ENCODE results near the gene PDE11A. TPM values are rescaled to one million over a fixed set of nuclear protein-coding genes. Genes with fewer than 3 reads are reported as not detected.

Gene PDE11A
- total and polyA plus RNA-seq, 2 donors: 0.14 to 0.43 TPM

GRCh38 chr2:177888581-177888980 lies 184.0 kb downstream of the PDE11A start:
- Histone ChIP-seq H3K36me3 (ENCODE audit: control insufficient read depth in 2 of 2, insufficient read depth in 2 of 2, low read length in 1 of 2) (no peaks in the 10 kb centered on the region), H3K4me3 (ENCODE audit: low read length in 2 of 2) (no peak overlapping the region), H3K27ac (ENCODE audit: low read depth in 1 of 2, low read length in 1 of 2) (no peak overlapping the region), H3K27me3 (ENCODE audit: control insufficient read depth in 2 of 2, insufficient read depth in 1 of 2, low read length in 1 of 2) (no peaks in the 10 kb centered on the region), H3K9me3 (ENCODE audit: control insufficient read depth in 2 of 2, insufficient read depth in 1 of 2, low read length in 1 of 2) (no peaks in the 10 kb centered on the region), H3K4me1 (ENCODE audit: control insufficient read depth in 2 of 2, insufficient read depth in 2 of 2, low read length in 2 of 2) (no peaks in the 10 kb centered on the region)
- WGBS: 95% methylated on average over 2 of the region's 2 CpGs
- DNase-seq (ENCODE audit: low read depth in 6 of 9, low spot score in 9 of 9): no peak

GRCh38 chr2:177887722-177888121 lies 184.9 kb downstream of the PDE11A start:
- H3K4me3 ChIP-seq (ENCODE audit: low read length in 2 of 2): no peak overlapping the region
- H3K9me3 ChIP-seq (ENCODE audit: control insufficient read depth in 2 of 2, insufficient read depth in 1 of 2, low read length in 1 of 2): no peaks in the 10 kb centered on the region
- no peaks in the 10 kb centered on the region for H3K36me3 ChIP-seq (ENCODE audit: control insufficient read depth in 2 of 2, insufficient read depth in 2 of 2, low read length in 1 of 2)
- H3K4me1 ChIP-seq (ENCODE audit: control insufficient read depth in 2 of 2, insufficient read depth in 2 of 2, low read length in 2 of 2): no peaks in the 10 kb centered on the region
- DNase-seq (ENCODE audit: low read depth in 6 of 9, low spot score in 9 of 9): no peak
- H3K27me3 ChIP-seq (ENCODE audit: control insufficient read depth in 2 of 2, insufficient read depth in 1 of 2, low read length in 1 of 2): no peaks in the 10 kb centered on the region
- WGBS: 94% methylated on average over 3 of the region's 3 CpGs
- H3K27ac ChIP-seq (ENCODE audit: low read depth in 1 of 2, low read length in 1 of 2): no peak overlapping the region

- no peaks in the 10 kb centered on the region for H3K9me3 ChIP-seq (ENCODE audit: control insufficient read depth in 2 of 2, insufficient read depth in 1 of 2, low read length in 1 of 2)
- no peaks in the 10 kb centered on the region for H3K36me3 ChIP-seq (ENCODE audit: control insufficient read depth in 2 of 2, insufficient read depth in 2 of 2, low read length in 1 of 2)
- H3K4me1 ChIP-seq (ENCODE audit: control insufficient read depth in 2 of 2, insufficient read depth in 2 of 2, low read length in 2 of 2): no peaks in the 10 kb centered on the region
- no peaks in the 10 kb centered on the region for H3K27me3 ChIP-seq (ENCODE audit: control insufficient read depth in 2 of 2, insufficient read depth in 1 of 2, low read length in 1 of 2)
- DNase-seq (ENCODE audit: low read depth in 6 of 9, low spot score in 9 of 9): no peak
- H3K27ac ChIP-seq (ENCODE audit: low read depth in 1 of 2, low read length in 1 of 2): no peak overlapping the region
- no peak overlapping the region for H3K4me3 ChIP-seq (ENCODE audit: low read length in 2 of 2)
- 85% methylated on average over 1 of the region's 1 CpG for WGBS
These were observed 185.8 kb downstream of the PDE11A start for GRCh38 chr2:177886824-177887223.

- no peak for DNase-seq (ENCODE audit: low read depth in 6 of 9, low spot score in 9 of 9)
- Histone ChIP-seq H3K36me3 (ENCODE audit: control insufficient read depth in 2 of 2, insufficient read depth in 2 of 2, low read length in 1 of 2) (no peaks in the 10 kb centered on the region), H3K9me3 (ENCODE audit: control insufficient read depth in 2 of 2, insufficient read depth in 1 of 2, low read length in 1 of 2) (no peaks in the 10 kb centered on the region), H3K4me1 (ENCODE audit: control insufficient read depth in 2 of 2, insufficient read depth in 2 of 2, low read length in 2 of 2) (no peaks in the 10 kb centered on the region), H3K27ac (ENCODE audit: low read depth in 1 of 2, low read length in 1 of 2) (no peak overlapping the region), H3K27me3 (ENCODE audit: control insufficient read depth in 2 of 2, insufficient read depth in 1 of 2, low read length in 1 of 2) (no peaks in the 10 kb centered on the region), H3K4me3 (ENCODE audit: low read length in 2 of 2) (no peak overlapping the region)
- WGBS: 91% methylated on average over 2 of the region's 2 CpGs
These were observed 186.6 kb downstream of the PDE11A start for GRCh38 chr2:177885828-177886466.

- no peaks in the 10 kb centered on the region for H3K27me3 ChIP-seq (ENCODE audit: control insufficient read depth in 2 of 2, insufficient read depth in 1 of 2, low read length in 1 of 2)
- WGBS: 90% methylated on average over 2 of the region's 2 CpGs
- H3K4me1 ChIP-seq (ENCODE audit: control insufficient read depth in 2 of 2, insufficient read depth in 2 of 2, low read length in 2 of 2): no peaks in the 10 kb centered on the region
- no peak overlapping the region for H3K4me3 ChIP-seq (ENCODE audit: low read length in 2 of 2)
- no peak overlapping the region for H3K27ac ChIP-seq (ENCODE audit: low read depth in 1 of 2, low read length in 1 of 2)
- no peaks in the 10 kb centered on the region for H3K9me3 ChIP-seq (ENCODE audit: control insufficient read depth in 2 of 2, insufficient read depth in 1 of 2, low read length in 1 of 2)
- H3K36me3 ChIP-seq (ENCODE audit: control insufficient read depth in 2 of 2, insufficient read depth in 2 of 2, low read length in 1 of 2): no peaks in the 10 kb centered on the region
- DNase-seq (ENCODE audit: low read depth in 6 of 9, low spot score in 9 of 9): no peak
These were observed 189.4 kb downstream of the PDE11A start for GRCh38 chr2:177883177-177883576.

- Histone ChIP-seq H3K4me3 (ENCODE audit: low read length in 2 of 2) (no peak overlapping the region), H3K27ac (ENCODE audit: low read depth in 1 of 2, low read length in 1 of 2) (no peak overlapping the region), H3K27me3 (ENCODE audit: control insufficient read depth in 2 of 2, insufficient read depth in 1 of 2, low read length in 1 of 2) (no peaks in the 10 kb centered on the region), H3K9me3 (ENCODE audit: control insufficient read depth in 2 of 2, insufficient read depth in 1 of 2, low read length in 1 of 2) (no peaks in the 10 kb centered on the region), H3K4me1 (ENCODE audit: control insufficient read depth in 2 of 2, insufficient read depth in 2 of 2, low read length in 2 of 2) (no peaks in the 10 kb centered on the region), H3K36me3 (ENCODE audit: control insufficient read depth in 2 of 2, insufficient read depth in 2 of 2, low read length in 1 of 2) (no peaks in the 10 kb centered on the region)
- 98% methylated on average over 1 of the region's 1 CpG for WGBS
- DNase-seq (ENCODE audit: low read depth in 6 of 9, low spot score in 9 of 9): no peak
These were observed 190.1 kb downstream of the PDE11A start for GRCh38 chr2:177882501-177882900.

GRCh38 chr2:177881921-177882320 lies 190.7 kb downstream of the PDE11A start:
- Histone ChIP-seq H3K36me3 (ENCODE audit: control insufficient read depth in 2 of 2, insufficient read depth in 2 of 2, low read length in 1 of 2) (no peaks in the 10 kb centered on the region), H3K9me3 (ENCODE audit: control insufficient read depth in 2 of 2, insufficient read depth in 1 of 2, low read length in 1 of 2) (no peaks in the 10 kb centered on the region), H3K27ac (ENCODE audit: low read depth in 1 of 2, low read length in 1 of 2) (no peak overlapping the region), H3K4me1 (ENCODE audit: control insufficient read depth in 2 of 2, insufficient read depth in 2 of 2, low read length in 2 of 2) (no peaks in the 10 kb centered on the region), H3K4me3 (ENCODE audit: low read length in 2 of 2) (no peak overlapping the region), H3K27me3 (ENCODE audit: control insufficient read depth in 2 of 2, insufficient read depth in 1 of 2, low read length in 1 of 2) (no peaks in the 10 kb centered on the region)
- WGBS: 90% methylated on average over 2 of the region's 2 CpGs
- DNase-seq (ENCODE audit: low read depth in 6 of 9, low spot score in 9 of 9): no peak

GRCh38 chr2:177881008-177881747 lies 191.4 kb downstream of the PDE11A start:
- Histone ChIP-seq H3K9me3 (ENCODE audit: control insufficient read depth in 2 of 2, insufficient read depth in 1 of 2, low read length in 1 of 2) (no peaks in the 10 kb centered on the region), H3K27ac (ENCODE audit: low read depth in 1 of 2, low read length in 1 of 2) (no peak overlapping the region), H3K4me3 (ENCODE audit: low read length in 2 of 2) (no peak overlapping the region), H3K27me3 (ENCODE audit: control insufficient read depth in 2 of 2, insufficient read depth in 1 of 2, low read length in 1 of 2) (no peaks in the 10 kb centered on the region), H3K4me1 (ENCODE audit: control insufficient read depth in 2 of 2, insufficient read depth in 2 of 2, low read length in 2 of 2) (no peaks in the 10 kb centered on the region), H3K36me3 (ENCODE audit: control insufficient read depth in 2 of 2, insufficient read depth in 2 of 2, low read length in 1 of 2) (no peaks in the 10 kb centered on the region)
- 95% methylated on average over 2 of the region's 2 CpGs for WGBS
- DNase-seq (ENCODE audit: low read depth in 6 of 9, low spot score in 9 of 9): no peak

GRCh38 chr2:177880285-177880684 lies 192.3 kb downstream of the PDE11A start:
- H3K27ac ChIP-seq (ENCODE audit: low read depth in 1 of 2, low read length in 1 of 2): no peak overlapping the region

More at GRCh38 chr2:177880285-177880684, 192.3 kb downstream of the PDE11A start:
- H3K4me3 ChIP-seq (ENCODE audit: low read length in 2 of 2): no peak overlapping the region
- no peaks in the 10 kb centered on the region for H3K27me3 ChIP-seq (ENCODE audit: control insufficient read depth in 2 of 2, insufficient read depth in 1 of 2, low read length in 1 of 2)
- 95% methylated on average over 2 of the region's 2 CpGs for WGBS
- no peak for DNase-seq (ENCODE audit: low read depth in 6 of 9, low spot score in 9 of 9)
- no peaks in the 10 kb centered on the region for H3K36me3 ChIP-seq (ENCODE audit: control insufficient read depth in 2 of 2, insufficient read depth in 2 of 2, low read length in 1 of 2)
- H3K9me3 ChIP-seq (ENCODE audit: control insufficient read depth in 2 of 2, insufficient read depth in 1 of 2, low read length in 1 of 2): no peaks in the 10 kb centered on the region
- no peaks in the 10 kb centered on the region for H3K4me1 ChIP-seq (ENCODE audit: control insufficient read depth in 2 of 2, insufficient read depth in 2 of 2, low read length in 2 of 2)

Measured in thymus (tissue), 11 donors.